Cardiac fibroblast (primary cell): Measurements from ENCODE around the gene LPP.
"Not testable (repeated sequence)": the region's sequence is repeated elsewhere in the genome, so short reads cannot be mapped to it uniquely, and the experiment has no call there.

ENCODE experiments used
- DNase-seq, 2 donors: peaks; one replicate each; pipeline versions ENCODE4 v3.0.0 to v3.0.0-alpha.2; 2010; ENCODE audit warnings: low read depth in 2 of 2
- H3K4me3 ChIP-seq, 2 donors: replicated peaks in 1 of 2; 1 replicate in 1 of 2; 2 replicates in 1 of 2; pipeline ENCODE4 v1.5.1; 2011; ENCODE audit warnings: low read depth in 2 of 2, low read length in 2 of 2, mild to moderate bottlenecking in 2 of 2, moderate library complexity in 1 of 2
- TF ChIP-seq, protein P1 (sequence below): IDR thresholded peaks from one replicate; pipeline ENCODE4 v1.5.1; 2011; ENCODE audit warnings: low read depth, mild to moderate bottlenecking, low read length, inconsistent platforms

Gene LPP

DNA sequence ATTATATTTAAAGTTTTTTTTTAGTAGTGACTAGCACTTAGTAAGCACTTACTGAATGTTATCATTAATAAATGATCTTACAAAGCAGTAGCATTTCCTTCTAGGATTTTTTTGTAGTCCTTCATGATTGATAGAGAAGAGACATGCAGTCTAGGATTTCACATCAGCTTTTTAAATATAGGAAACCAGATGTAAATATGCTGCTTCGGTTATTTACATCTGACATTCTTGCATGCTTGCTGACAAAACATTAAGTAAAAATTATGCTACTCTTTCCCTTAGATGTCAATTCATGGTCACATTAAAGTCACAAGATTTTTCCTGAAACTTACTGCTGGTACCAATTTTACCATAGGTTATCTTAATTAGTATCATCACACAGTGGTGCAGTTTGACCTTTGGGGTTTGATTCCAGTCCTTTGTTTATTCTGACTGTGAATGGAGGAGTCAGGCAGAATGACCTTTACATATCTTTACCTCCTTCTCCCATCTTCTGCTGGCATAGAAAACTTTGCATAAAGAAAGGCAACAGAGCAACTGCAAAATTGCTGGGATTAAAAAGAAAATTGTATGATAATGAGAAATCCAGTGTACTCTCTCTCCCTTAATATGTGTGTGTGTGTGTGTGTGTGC, 286.5 kb downstream of the LPP start:
- DNase-seq, result no peak
- TF ChIP-seq, protein P1, sequence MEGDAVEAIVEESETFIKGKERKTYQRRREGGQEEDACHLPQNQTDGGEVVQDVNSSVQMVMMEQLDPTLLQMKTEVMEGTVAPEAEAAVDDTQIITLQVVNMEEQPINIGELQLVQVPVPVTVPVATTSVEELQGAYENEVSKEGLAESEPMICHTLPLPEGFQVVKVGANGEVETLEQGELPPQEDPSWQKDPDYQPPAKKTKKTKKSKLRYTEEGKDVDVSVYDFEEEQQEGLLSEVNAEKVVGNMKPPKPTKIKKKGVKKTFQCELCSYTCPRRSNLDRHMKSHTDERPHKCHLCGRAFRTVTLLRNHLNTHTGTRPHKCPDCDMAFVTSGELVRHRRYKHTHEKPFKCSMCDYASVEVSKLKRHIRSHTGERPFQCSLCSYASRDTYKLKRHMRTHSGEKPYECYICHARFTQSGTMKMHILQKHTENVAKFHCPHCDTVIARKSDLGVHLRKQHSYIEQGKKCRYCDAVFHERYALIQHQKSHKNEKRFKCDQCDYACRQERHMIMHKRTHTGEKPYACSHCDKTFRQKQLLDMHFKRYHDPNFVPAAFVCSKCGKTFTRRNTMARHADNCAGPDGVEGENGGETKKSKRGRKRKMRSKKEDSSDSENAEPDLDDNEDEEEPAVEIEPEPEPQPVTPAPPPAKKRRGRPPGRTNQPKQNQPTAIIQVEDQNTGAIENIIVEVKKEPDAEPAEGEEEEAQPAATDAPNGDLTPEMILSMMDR, result no peak
- no peak overlapping the region for H3K4me3 ChIP-seq

DNA sequence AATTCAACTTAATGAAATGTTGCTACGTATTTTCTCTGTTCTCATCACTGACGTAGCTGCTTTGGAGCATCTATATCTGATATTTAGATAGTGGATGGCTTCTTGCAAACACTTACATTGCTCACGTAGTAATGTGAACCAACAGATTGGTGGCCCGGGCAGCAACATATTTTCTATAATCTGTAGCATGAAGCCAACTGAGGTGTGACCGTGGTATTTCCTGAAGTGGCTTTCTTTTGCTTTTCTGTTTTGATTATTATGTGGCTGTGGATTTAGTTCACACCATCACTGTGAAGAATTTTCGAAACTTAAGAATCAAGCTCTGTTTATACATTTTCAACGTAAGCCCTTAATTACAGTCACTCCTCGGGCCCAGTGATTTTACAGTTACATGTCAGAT, 288.5 kb downstream of the LPP start:
- TF ChIP-seq, protein P1, result no peak
- no peak overlapping the region for H3K4me3 ChIP-seq
- no peak for DNase-seq

DNA sequence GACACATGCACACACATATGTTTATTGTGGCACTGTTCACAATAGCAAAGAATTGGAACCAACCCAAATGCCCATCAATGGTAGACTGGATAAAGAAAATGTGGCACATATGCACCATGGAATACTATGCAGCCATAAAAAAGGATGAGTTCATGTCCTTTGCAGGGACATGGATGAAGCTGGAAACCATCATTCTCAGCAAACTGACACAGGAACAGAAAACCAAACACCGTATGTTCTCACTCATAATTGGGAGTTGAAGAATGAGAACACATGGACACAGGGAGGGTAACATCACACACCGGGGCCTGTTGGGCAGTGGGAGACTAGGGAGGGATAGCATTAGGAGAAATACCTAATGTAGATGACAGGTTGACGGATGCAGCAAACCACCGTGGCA, 291.2 kb downstream of the LPP start:
- DNase-seq, H3K4me3 ChIP-seq: not testable (repeated sequence)

DNA sequence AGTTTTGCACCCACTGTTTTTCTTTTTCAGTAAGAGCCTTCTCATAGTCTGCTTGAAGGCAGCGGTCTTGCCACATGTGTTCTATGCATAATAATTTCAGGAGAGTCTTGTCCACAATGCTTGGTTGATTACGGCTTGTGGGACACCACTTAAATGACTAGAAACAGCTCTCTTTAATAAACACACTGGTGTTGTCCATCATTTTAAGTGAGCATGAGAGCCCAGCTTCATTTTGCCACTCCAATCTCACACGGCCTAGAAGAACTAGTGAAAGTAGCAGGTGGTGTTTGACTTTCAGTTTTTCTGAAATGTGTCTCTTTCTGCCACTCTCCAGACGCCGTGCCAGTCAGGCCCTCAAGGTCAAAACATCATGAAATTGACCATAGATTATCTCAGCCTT, 292.1 kb downstream of the LPP start:
- DNase-seq, result no peak
- TF ChIP-seq, protein P1, result no peak
- no peak overlapping the region for H3K4me3 ChIP-seq

DNA sequence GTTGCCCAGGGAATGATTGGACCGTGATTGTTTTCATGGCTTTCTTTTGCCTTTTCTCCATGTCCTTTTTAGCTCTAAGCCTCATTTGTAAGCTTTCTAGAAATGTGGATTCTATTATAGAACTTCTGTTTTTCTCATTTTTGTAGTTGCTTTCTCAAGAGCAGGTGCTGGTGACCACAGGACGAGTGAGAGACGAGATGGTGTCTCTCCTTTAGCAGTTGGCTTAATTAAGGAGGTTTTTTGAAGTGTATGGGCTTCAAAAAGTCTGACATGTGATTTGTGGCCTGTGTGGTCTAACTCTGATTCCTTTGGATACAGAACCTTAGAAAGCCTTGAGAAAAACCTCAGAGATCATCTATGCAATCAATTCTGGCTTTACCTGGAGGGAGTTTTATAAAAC, 292.8 kb downstream of the LPP start:
- TF ChIP-seq, protein P1, result no peak
- H3K4me3 ChIP-seq, result no peak overlapping the region
- DNase-seq, result no peak

DNA sequence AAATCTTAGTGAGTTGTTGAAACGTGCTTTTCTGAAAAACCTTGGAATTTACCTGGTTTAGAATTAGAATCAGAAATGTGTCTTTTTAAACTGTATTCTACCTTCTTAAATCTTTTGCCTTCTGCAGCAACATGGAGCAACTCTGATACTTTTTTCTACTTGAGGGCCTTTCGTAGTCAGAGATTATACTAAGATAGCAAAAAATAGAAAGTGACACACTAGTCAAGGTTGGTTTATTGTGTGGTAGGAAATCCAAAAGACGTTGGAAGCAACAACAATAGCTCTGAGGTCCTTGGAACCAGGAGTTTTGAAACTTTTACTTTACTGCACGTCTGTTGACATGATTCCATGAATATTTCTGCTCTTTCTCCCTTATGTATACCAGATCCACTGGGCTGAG, 294.9 kb downstream of the LPP start:
- DNase-seq, result no peak
- TF ChIP-seq, protein P1, result no peak
- H3K4me3 ChIP-seq, result no peak overlapping the region

DNA sequence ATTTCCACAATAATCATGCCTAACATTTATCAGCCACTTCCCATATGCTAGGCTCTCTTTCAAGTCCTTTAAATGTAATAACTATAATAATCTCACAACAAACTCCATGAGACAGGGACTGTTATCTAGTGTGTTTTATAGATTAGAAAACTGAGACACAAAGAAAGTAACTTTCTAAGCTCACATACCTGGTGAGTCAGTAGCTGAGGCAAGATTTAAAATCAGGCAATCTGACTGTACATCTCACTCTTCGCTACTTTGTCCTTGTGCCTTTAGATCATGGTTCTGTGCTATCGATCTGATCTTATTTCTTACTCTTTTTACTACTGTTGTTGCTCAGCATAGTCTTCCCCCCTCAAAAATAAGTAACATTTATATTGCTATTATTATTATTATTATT, 295.5 kb downstream of the LPP start:
- no peak overlapping the region for H3K4me3 ChIP-seq
- TF ChIP-seq, protein P1, result no peak
- DNase-seq, result no peak
